Upper lobe of left lung (tissue), 4 donors: ENCODE results near the gene OR4D1.

ENCODE experiments used
- POLR2A ChIP-seq, 4 donors: fragments of 450-650 bp; IDR thresholded peaks; one replicate each; pipeline ENCODE4 v1.5.1; 2016 to 2017; ENCODE audit warnings: antibody characterized with exemption in 4 of 4, mild to moderate bottlenecking in 2 of 4
- POLR2AphosphoS5 ChIP-seq, 2 donors: sonication (generic); formaldehyde crosslinking; IDR thresholded peaks; one replicate each; pipeline ENCODE4 v1.5.1; 2017; ENCODE audit warnings: antibody characterized with exemption in 2 of 2
- TF ChIP-seq, protein P1 (sequence below), 6 experiments: fragments of 450-650 bp in 4 of 6; fragments of 200-600 bp in 2 of 6; sonication (generic) in 2 of 6; IDR thresholded peaks; one replicate each; pipeline ENCODE4 v1.5.1; 2016 to 2019; ENCODE audit warnings: antibody characterized with exemption in 6 of 6

DNA sequence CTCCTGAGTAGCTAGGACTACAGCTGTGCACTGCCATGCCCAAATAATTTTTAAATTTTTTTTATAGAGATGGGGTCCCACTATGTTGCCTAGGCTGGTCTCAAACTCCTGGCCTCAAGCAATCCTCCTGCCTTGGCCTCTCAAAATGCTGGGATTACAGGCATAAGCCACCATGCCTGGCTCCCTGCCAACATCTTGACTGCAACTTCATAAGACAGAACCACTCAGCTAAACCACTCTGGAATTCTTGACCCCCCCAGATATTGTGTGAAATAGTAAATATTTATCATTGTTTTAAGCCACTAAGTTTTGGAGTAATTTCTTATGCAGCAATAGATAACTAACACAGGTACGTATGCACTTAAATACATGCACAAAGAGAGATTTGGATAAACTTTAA lies 39.0 kb upstream of the OR4D1 start:
- TF ChIP-seq POLR2A (IDR thresholded peaks at IDR 0.05) (no peak), POLR2AphosphoS5 (IDR thresholded peaks at IDR 0.05) (no peak)
- TF ChIP-seq, protein P1, sequence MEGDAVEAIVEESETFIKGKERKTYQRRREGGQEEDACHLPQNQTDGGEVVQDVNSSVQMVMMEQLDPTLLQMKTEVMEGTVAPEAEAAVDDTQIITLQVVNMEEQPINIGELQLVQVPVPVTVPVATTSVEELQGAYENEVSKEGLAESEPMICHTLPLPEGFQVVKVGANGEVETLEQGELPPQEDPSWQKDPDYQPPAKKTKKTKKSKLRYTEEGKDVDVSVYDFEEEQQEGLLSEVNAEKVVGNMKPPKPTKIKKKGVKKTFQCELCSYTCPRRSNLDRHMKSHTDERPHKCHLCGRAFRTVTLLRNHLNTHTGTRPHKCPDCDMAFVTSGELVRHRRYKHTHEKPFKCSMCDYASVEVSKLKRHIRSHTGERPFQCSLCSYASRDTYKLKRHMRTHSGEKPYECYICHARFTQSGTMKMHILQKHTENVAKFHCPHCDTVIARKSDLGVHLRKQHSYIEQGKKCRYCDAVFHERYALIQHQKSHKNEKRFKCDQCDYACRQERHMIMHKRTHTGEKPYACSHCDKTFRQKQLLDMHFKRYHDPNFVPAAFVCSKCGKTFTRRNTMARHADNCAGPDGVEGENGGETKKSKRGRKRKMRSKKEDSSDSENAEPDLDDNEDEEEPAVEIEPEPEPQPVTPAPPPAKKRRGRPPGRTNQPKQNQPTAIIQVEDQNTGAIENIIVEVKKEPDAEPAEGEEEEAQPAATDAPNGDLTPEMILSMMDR (IDR thresholded peaks at IDR 0.05): no peak
